Lung (tissue), 12 donors: Measurements from ENCODE around the gene IFT25. TPM values are rescaled to one million over a fixed set of nuclear protein-coding genes. Genes with fewer than 3 reads are reported as not detected.
"Not testable (repeated sequence)": the region's sequence is repeated elsewhere in the genome, so short reads cannot be mapped to it uniquely, and the experiment has no call there.

Source experiments
- ATAC-seq: fragments of 200-7000 bp; cut with Tn5 transposase; one replicate; pipeline ENCODE4 v1.9.1; 2020; ENCODE audit warnings: moderate number of reproducible peaks; ENCODE audit not compliant: insufficient read depth, low FRiP score
- DNase-seq, 3 donors: peaks; one replicate each; pipeline ENCODE4 v3.0.0-alpha.2; 2013 to 2017
- H3K27ac ChIP-seq, 2 donors: one replicate each; pipeline ENCODE4 v1.5.1; 2013; ENCODE audit warnings: mild to moderate bottlenecking in 2 of 2, moderate library complexity in 2 of 2, control low read depth in 1 of 2, inconsistent platforms in 1 of 2, low read depth in 1 of 2, low read length in 1 of 2
- H3K27me3 ChIP-seq, 3 donors: one replicate each; pipeline ENCODE4 v1.5.1; 2013; ENCODE audit warnings: low read length in 2 of 3; ENCODE audit not compliant: control insufficient read depth in 3 of 3, insufficient read depth in 3 of 3
- H3K36me3 ChIP-seq, 4 donors: one replicate each; pipeline ENCODE4 v1.5.1; 2013; ENCODE audit warnings: low read length in 4 of 4, mild to moderate bottlenecking in 1 of 4, moderate library complexity in 1 of 4; ENCODE audit not compliant: control insufficient read depth in 4 of 4, insufficient read depth in 4 of 4
- H3K4me1 ChIP-seq, 5 donors: one replicate each; pipeline ENCODE4 v1.5.1; 2013; ENCODE audit warnings: low read length in 5 of 5, mild to moderate bottlenecking in 2 of 5, moderate library complexity in 1 of 5; ENCODE audit not compliant: control insufficient read depth in 5 of 5, insufficient read depth in 5 of 5
- H3K4me3 ChIP-seq: one replicate; pipeline ENCODE4 v1.5.1; 2013; ENCODE audit warnings: mild to moderate bottlenecking, control low read depth, moderate library complexity
- H3K9ac ChIP-seq, 2 donors: one replicate each; pipeline ENCODE4 v1.5.1; 2013; ENCODE audit warnings: low read length in 2 of 2, control low read depth in 1 of 2; ENCODE audit not compliant: insufficient read depth in 1 of 2
- H3K9me3 ChIP-seq, 4 donors: one replicate each; pipeline ENCODE4 v1.5.1; 2013; ENCODE audit warnings: low read length in 3 of 4, mild to moderate bottlenecking in 1 of 4, moderate library complexity in 1 of 4; ENCODE audit not compliant: control insufficient read depth in 4 of 4, insufficient read depth in 3 of 4
- CTCF ChIP-seq: IDR thresholded peaks from 2 replicates; pipeline ENCODE4 v1.5.1; 2012; ENCODE audit warnings: mild to moderate bottlenecking; ENCODE audit errors: control extremely low read depth, extremely low read depth
- WGBS, 2 donors: extraction: QIAGEN DNeasy Blood & Tissue Kit; methylation state at CpG; one replicate each; pipeline ENCODE4 v1.1.7; 2013; 5-methylcytosine and 5-hydroxymethylcytosine counted together
- polyA plus RNA-seq, 2 donors: library from polyadenylated mRNA; stranded (reverse); fragments of 200-250 nt; gene quantifications; one replicate each; pipeline ENCODE4 v1.2.1, GENCODE V29; 2013
- total RNA-seq, 2 donors: library from RNA; depleted of rRNA in 1 of 2; stranded (reverse); fragments of >200 nt in 1 of 2; gene quantifications; one replicate each; pipeline ENCODE4 v1.2.1, GENCODE V29; 2014 to 2021
- donor health status: control.
- donor health status: control.
- donor health status: Bipolar disorder and iron deficiency.
- donor health status: healthy.
- donor health status: DM: yes; HTN: yes; CAD: no.

IFT25 gene
- total and polyA plus RNA-seq, 4 donors, result 18.2 to 46.1 (median 31.6) TPM

GRCh38 chr1:53975861-53976260 is 30.4 kb upstream of the IFT25 start:
- H3K4me1 ChIP-seq, result no peaks in the 10 kb centered on the region
- H3K27ac ChIP-seq, result no peak overlapping the region
- no peaks in the 10 kb centered on the region for H3K9me3 ChIP-seq
- peaks cover 0 to 5% (median 2%) of the 10 kb centered on the region in 4 donors for H3K36me3 ChIP-seq
- H3K27me3 ChIP-seq, result no peaks in the 10 kb centered on the region
- ATAC-seq (no peak), DNase-seq (no peak)
- WGBS, 2 donors, result 95 to 96% methylated on average over 7 of the region's 7 CpGs
- no peak for TF ChIP-seq CTCF
- no peak overlapping the region for H3K9ac ChIP-seq
- no peak overlapping the region for H3K4me3 ChIP-seq

GRCh38 chr1:53971718-53972117 is 26.2 kb upstream of the IFT25 start:
- Histone ChIP-seq H3K27ac (no peak overlapping the region), H3K4me1 (no peaks in the 10 kb centered on the region), H3K9me3 (no peaks in the 10 kb centered on the region), H3K9ac (no peak overlapping the region), H3K4me3 (no peak overlapping the region), H3K27me3 (no peaks in the 10 kb centered on the region), H3K36me3 (peaks cover 7 to 24% (median 14%) of the 10 kb centered on the region in 4 donors)
- ATAC-seq, result no peak
- no peak for TF ChIP-seq CTCF
- 83 to 93% methylated on average over 2 of the region's 2 CpGs for WGBS, 2 donors
- DNase-seq, result no peak

GRCh38 chr1:53969323-53969722 is 23.8 kb upstream of the IFT25 start:
- peaks cover 7 to 31% (median 20%) of the 10 kb centered on the region in 4 donors for H3K36me3 ChIP-seq

GRCh38 chr1:53968125-53968513 is 22.6 kb upstream of the IFT25 start:
- Histone ChIP-seq H3K36me3 (peaks cover 12 to 35% (median 28%) of the 10 kb centered on the region in 4 donors), H3K27me3 (no peaks in the 10 kb centered on the region), H3K9ac (no peak overlapping the region), H3K27ac (no peak overlapping the region), H3K4me1 (no peaks in the 10 kb centered on the region), H3K4me3 (no peak overlapping the region), H3K9me3 (no peaks in the 10 kb centered on the region)
- ATAC-seq, result no peak
- 89 to 92% methylated on average over 2 of the region's 2 CpGs for WGBS, 2 donors
- TF ChIP-seq CTCF, result no peak
- DNase-seq, result no peak

More at GRCh38 chr1:53969323-53969722, 23.8 kb upstream of the IFT25 start:
- not testable (repeated sequence) for H3K4me1 ChIP-seq, H3K27ac ChIP-seq, H3K9ac ChIP-seq, ATAC-seq, H3K27me3 ChIP-seq, H3K9me3 ChIP-seq, H3K4me3 ChIP-seq, DNase-seq
- WGBS, 2 donors, result 92 to 93% methylated on average over 2 of the region's 2 CpGs
